OCI-LY7 (cell line): ENCODE measurements around the gene DGKH.

ENCODE experiments used
- CTCF ChIP-seq: fragments of 200-600 bp; sonication (generic); conservative IDR thresholded peaks from 2 replicates; pipeline ENCODE4 v1.5.1; 2014; ENCODE audit warnings: mild to moderate bottlenecking, antibody characterized with exemption, low read length, moderate library complexity, mixed read lengths
- EZH2phosphoT487 ChIP-seq: fragments of 200-600 bp; sonication (generic); IDR thresholded peaks from 2 replicates; pipeline ENCODE4 v1.6.1; 2018; ENCODE audit warnings: low read depth, borderline replicate concordance, mild to moderate bottlenecking, mixed run types, antibody characterized with exemption, low read length, moderate library complexity, mixed read lengths

DNA sequence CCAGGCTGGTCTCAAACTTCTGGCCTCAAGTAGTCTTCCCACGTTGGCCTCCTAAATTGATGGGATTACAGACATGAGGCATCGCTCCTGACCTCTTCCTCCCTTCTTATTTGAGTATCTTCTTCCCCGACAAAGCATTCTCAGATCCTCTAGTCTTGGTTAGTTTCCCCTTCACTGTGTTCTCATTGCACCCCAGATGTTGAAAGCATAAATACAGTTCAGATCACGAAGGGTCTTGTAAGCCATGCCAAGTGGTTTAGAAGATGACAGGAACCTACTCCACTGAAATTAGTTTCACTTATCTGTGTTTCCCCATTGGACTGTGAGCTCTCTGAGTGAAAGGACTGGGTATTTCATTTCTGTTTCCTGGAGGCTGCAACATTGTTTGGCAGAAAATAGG is 100.7 kb downstream of the DGKH start:
- TF ChIP-seq CTCF (no peak), EZH2phosphoT487 (no peak)
